Keratinocyte (primary cell): ENCODE results near the gene PIPOX.

ENCODE experiments used
- EZH2 ChIP-seq: IDR thresholded peaks from one replicate; pipeline ENCODE4 v1.6.1; 2012; ENCODE audit warnings: inconsistent platforms, mild to moderate bottlenecking, low read length, moderate library complexity
- TF ChIP-seq, protein P1 (sequence below), 3 experiments: IDR thresholded peaks in 1 of 3; conservative IDR thresholded peaks in 1 of 3; optimal IDR thresholded peaks in 1 of 3; 2 replicates in 2 of 3; 3 replicates in 1 of 3; pipeline versions ENCODE3 to v1.5.1; 2011; ENCODE audit warnings: low read length in 3 of 3, mild to moderate bottlenecking in 3 of 3, moderate library complexity in 2 of 3, control low read depth in 1 of 3, inconsistent platforms in 1 of 3; ENCODE audit not compliant: insufficient read depth in 2 of 3; ENCODE audit errors: extremely low read depth in 1 of 3

DNA sequence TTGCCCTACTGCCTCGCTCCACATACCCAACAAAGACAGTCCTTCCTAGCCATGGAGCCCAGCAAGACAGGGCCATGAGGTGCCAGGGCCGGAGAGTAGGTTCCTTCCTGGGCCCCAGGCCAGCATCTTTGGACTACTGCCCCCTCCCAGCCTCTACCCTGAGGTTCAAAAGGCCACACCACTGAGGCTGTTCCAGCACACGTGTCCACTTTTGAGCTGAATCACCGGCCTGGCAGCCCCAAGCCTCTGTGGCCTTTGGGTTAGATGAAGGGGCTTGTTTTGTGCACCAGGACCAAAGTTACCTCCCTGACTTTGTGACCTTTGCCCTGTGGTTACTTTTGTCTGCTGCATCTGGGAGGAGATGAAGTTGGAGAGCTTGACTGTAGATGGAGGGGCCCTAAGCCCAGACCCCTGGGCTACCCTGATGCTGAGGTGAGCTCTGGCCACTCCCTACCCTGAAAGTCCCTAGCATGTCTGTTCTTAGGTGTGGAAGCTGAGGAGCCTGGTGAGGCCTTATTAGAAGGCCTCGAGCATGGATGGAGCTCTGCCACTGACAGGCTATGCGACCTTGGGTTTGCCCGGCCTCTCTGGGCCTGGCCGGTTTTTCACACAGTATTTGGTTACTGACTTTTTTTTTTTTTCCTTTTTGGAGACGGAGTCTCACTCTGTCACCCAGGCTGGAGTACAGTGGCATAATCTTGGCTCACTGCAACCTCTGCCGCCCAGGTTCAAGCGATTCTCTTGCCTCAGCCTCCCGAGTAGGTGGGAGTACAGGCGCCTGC is 49.1 kb upstream of the PIPOX start:
- TF ChIP-seq, protein P1, sequence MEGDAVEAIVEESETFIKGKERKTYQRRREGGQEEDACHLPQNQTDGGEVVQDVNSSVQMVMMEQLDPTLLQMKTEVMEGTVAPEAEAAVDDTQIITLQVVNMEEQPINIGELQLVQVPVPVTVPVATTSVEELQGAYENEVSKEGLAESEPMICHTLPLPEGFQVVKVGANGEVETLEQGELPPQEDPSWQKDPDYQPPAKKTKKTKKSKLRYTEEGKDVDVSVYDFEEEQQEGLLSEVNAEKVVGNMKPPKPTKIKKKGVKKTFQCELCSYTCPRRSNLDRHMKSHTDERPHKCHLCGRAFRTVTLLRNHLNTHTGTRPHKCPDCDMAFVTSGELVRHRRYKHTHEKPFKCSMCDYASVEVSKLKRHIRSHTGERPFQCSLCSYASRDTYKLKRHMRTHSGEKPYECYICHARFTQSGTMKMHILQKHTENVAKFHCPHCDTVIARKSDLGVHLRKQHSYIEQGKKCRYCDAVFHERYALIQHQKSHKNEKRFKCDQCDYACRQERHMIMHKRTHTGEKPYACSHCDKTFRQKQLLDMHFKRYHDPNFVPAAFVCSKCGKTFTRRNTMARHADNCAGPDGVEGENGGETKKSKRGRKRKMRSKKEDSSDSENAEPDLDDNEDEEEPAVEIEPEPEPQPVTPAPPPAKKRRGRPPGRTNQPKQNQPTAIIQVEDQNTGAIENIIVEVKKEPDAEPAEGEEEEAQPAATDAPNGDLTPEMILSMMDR (optimal IDR thresholded peaks at IDR 0.05 in 1 of 3, IDR thresholded peaks at IDR 0.05 in 1 of 3, conservative IDR thresholded peaks at IDR 0.05 in 1 of 3; ENCODE audit: extremely low read depth in 1 of 3, insufficient read depth in 2 of 3, low read length in 3 of 3): no peak
- no peak for TF ChIP-seq EZH2
